Liver (tissue), 9 donors: ENCODE measurements around the gene OR10P1. TPM values are rescaled to one million over a fixed set of nuclear protein-coding genes. Genes with fewer than 3 reads are reported as not detected.

Experiments used
- DNase-seq: peaks from one replicate; pipeline ENCODE4 v3.0.0-alpha.2; 2017; ENCODE audit warnings: low spot score
- H3K27ac ChIP-seq, 2 donors: one replicate each; pipeline ENCODE4 v1.7.0; 2013; ENCODE audit warnings: inconsistent platforms in 2 of 2, low read length in 2 of 2, control low read depth in 1 of 2, low read depth in 1 of 2, mild to moderate bottlenecking in 1 of 2
- H3K27me3 ChIP-seq, 4 donors: one replicate each; pipeline versions ENCODE4 v1.6.1 to v1.7.0; 2013; ENCODE audit warnings: low read length in 3 of 4, inconsistent platforms in 1 of 4, mild to moderate bottlenecking in 1 of 4, moderate library complexity in 1 of 4; ENCODE audit not compliant: control insufficient read depth in 4 of 4, insufficient read depth in 4 of 4
- H3K36me3 ChIP-seq, 4 donors: one replicate each; pipeline versions ENCODE4 v1.6.1 to v1.7.0; 2013; ENCODE audit warnings: low read length in 3 of 4, mild to moderate bottlenecking in 3 of 4, low read depth in 1 of 4, moderate library complexity in 1 of 4; ENCODE audit not compliant: control insufficient read depth in 4 of 4, insufficient read depth in 3 of 4
- H3K4me1 ChIP-seq, 4 donors: one replicate each; pipeline versions ENCODE4 v1.6.1 to v1.7.0; 2013; ENCODE audit warnings: low read length in 3 of 4, mild to moderate bottlenecking in 3 of 4, moderate library complexity in 1 of 4; ENCODE audit not compliant: control insufficient read depth in 4 of 4, insufficient read depth in 4 of 4
- H3K4me3 ChIP-seq, 3 donors: one replicate each; pipeline versions ENCODE4 v1.6.1 to v1.7.0; 2013; ENCODE audit warnings: low read length in 3 of 3, control low read depth in 1 of 3, low read depth in 1 of 3, mild to moderate bottlenecking in 1 of 3
- H3K9ac ChIP-seq, 2 donors: one replicate each; pipeline ENCODE4 v1.7.0; 2013; ENCODE audit warnings: low read length in 2 of 2, mild to moderate bottlenecking in 2 of 2, moderate library complexity in 2 of 2, control low read depth in 1 of 2, low read depth in 1 of 2
- H3K9me3 ChIP-seq, 4 donors: one replicate each; pipeline versions ENCODE4 v1.6.1 to v1.7.0; 2013; ENCODE audit warnings: low read length in 3 of 4; ENCODE audit not compliant: control insufficient read depth in 4 of 4
- ATF3 ChIP-seq: IDR thresholded peaks from 2 replicates; pipeline ENCODE4 v1.6.1; 2016; ENCODE audit warnings: antibody characterized with exemption
- CTCF ChIP-seq: fragments of 150-350 bp; IDR thresholded peaks from 2 replicates; pipeline ENCODE4 v1.5.1; 2017; ENCODE audit warnings: improper control_type of control experiment, low read depth, low read length; ENCODE audit not compliant: missing input control
- EGR1 ChIP-seq, 2 donors: IDR thresholded peaks; 2 replicates each; pipeline ENCODE4 v1.6.1; 2016 to 2018; ENCODE audit warnings: antibody characterized with exemption in 2 of 2, low read depth in 2 of 2
- FOXA2 ChIP-seq: IDR thresholded peaks from 2 replicates; pipeline ENCODE4 v1.6.1; 2016; ENCODE audit warnings: antibody characterized with exemption
- GABPA ChIP-seq, 2 donors: IDR thresholded peaks in 1 of 2; conservative IDR thresholded peaks in 1 of 2; 2 replicates each; pipeline ENCODE4 v1.6.1; 2016; ENCODE audit warnings: antibody characterized with exemption in 2 of 2, mild to moderate bottlenecking in 1 of 2, moderate library complexity in 1 of 2
- HNF4A ChIP-seq, 2 donors: conservative IDR thresholded peaks; 2 replicates each; pipeline ENCODE4 v1.6.1; 2016; ENCODE audit warnings: antibody characterized with exemption in 2 of 2, mild to moderate bottlenecking in 2 of 2
- HNF4G ChIP-seq: IDR thresholded peaks from 2 replicates; pipeline ENCODE4 v1.6.1; 2016; ENCODE audit warnings: antibody characterized with exemption
- JUND ChIP-seq, 2 donors: IDR thresholded peaks; 2 replicates each; pipeline ENCODE4 v1.6.1; 2016; ENCODE audit warnings: antibody characterized with exemption in 2 of 2
- MAX ChIP-seq: IDR thresholded peaks from 2 replicates; pipeline ENCODE4 v1.6.1; 2016; ENCODE audit warnings: antibody characterized with exemption
- NR2F2 ChIP-seq: IDR thresholded peaks from 2 replicates; pipeline ENCODE4 v1.6.1; 2016; ENCODE audit warnings: antibody characterized with exemption
- RAD21 ChIP-seq, 2 donors: IDR thresholded peaks; 2 replicates each; pipeline ENCODE4 v1.6.1; 2016; ENCODE audit warnings: antibody characterized with exemption in 2 of 2, mild to moderate bottlenecking in 2 of 2
- REST ChIP-seq: IDR thresholded peaks from 2 replicates; pipeline ENCODE4 v1.6.1; 2016; ENCODE audit warnings: antibody characterized with exemption, mild to moderate bottlenecking
- RXRA ChIP-seq, 2 donors: IDR thresholded peaks; 2 replicates each; pipeline ENCODE4 v1.6.1; 2017 to 2018; ENCODE audit warnings: antibody characterized with exemption in 2 of 2, mild to moderate bottlenecking in 1 of 2
- SP1 ChIP-seq: IDR thresholded peaks from 2 replicates; pipeline ENCODE4 v1.6.1; 2018; ENCODE audit warnings: antibody characterized with exemption, mild to moderate bottlenecking
- TAF1 ChIP-seq: conservative IDR thresholded peaks from 2 replicates; pipeline ENCODE4 v1.6.1; 2016; ENCODE audit warnings: antibody characterized with exemption, mild to moderate bottlenecking
- YY1 ChIP-seq: IDR thresholded peaks from 2 replicates; pipeline ENCODE4 v1.6.1; 2016; ENCODE audit warnings: antibody characterized with exemption, mild to moderate bottlenecking
- ZBTB33 ChIP-seq: IDR thresholded peaks from 2 replicates; pipeline ENCODE4 v1.6.1; 2016; ENCODE audit warnings: antibody characterized with exemption
- WGBS: extraction: QIAGEN DNeasy Blood & Tissue Kit; methylation state at CpG from one replicate; pipeline ENCODE4 v1.1.7; 2013; 5-methylcytosine and 5-hydroxymethylcytosine counted together
- polyA plus RNA-seq, 2 donors: library from polyadenylated mRNA; stranded (reverse) in 1 of 2; unstranded in 1 of 2; fragments of 200-250 nt in 1 of 2; fragments of >200 nt in 1 of 2; fragmentation: Nextera tagmentation in 1 of 2; extraction: Ambion mirVana in 1 of 2; gene quantifications; one replicate each; pipeline versions ENCODE4 v1.2.1 to v1.2.3, GENCODE V29; 2013 to 2015
- total RNA-seq, 2 donors: library from RNA; depleted of rRNA; stranded (reverse); fragments of >200 nt; gene quantifications; one replicate each; pipeline ENCODE4 v1.2.3, GENCODE V29; 2014
- donor health status: healthy.
- donor health status: healthy.
- donor health status: healthy.
- donor health status: healthy.
- donor health status: healthy.

OR10P1 gene
- total and polyA plus RNA-seq, 4 donors: not detected

GRCh38 chr12:55631733-55632132 is 5.0 kb upstream of the OR10P1 start:
- TF ChIP-seq HNF4A (conservative IDR thresholded peaks at IDR 0.05): no peak
- no peak for TF ChIP-seq FOXA2
- TF ChIP-seq REST: no peak
- TF ChIP-seq GABPA (IDR thresholded peaks at IDR 0.05 in 1 of 2, conservative IDR thresholded peaks at IDR 0.05 in 1 of 2): no peak
- TF ChIP-seq NR2F2: no peak
- DNase-seq: no peak
- H3K9me3 ChIP-seq: no peaks in the 10 kb centered on the region
- H3K36me3 ChIP-seq: no peaks in the 10 kb centered on the region
- no peaks in the 10 kb centered on the region for H3K27me3 ChIP-seq
- H3K9ac ChIP-seq: no peak overlapping the region
- H3K27ac ChIP-seq: no peak overlapping the region
- WGBS: 90% methylated on average over 5 of the region's 5 CpGs
- H3K4me3 ChIP-seq: no peak overlapping the region
- H3K4me1 ChIP-seq: no peaks in the 10 kb centered on the region

- no peak for DNase-seq
Observed at GRCh38 chr12:55633151-55633550, 3.5 kb upstream of the OR10P1 start.

More at GRCh38 chr12:55633151-55633550, 3.5 kb upstream of the OR10P1 start:
- Histone ChIP-seq H3K4me1 (no peaks in the 10 kb centered on the region), H3K36me3 (no peaks in the 10 kb centered on the region), H3K27ac (no peak overlapping the region), H3K9me3 (no peaks in the 10 kb centered on the region), H3K4me3 (no peak overlapping the region), H3K9ac (no peak overlapping the region), H3K27me3 (no peaks in the 10 kb centered on the region)
- 73% methylated on average over 4 of the region's 4 CpGs for WGBS
- no peak for TF ChIP-seq CTCF
- TF ChIP-seq RAD21 (IDR thresholded peaks at IDR 0.05): no peak
- TF ChIP-seq RXRA (IDR thresholded peaks at IDR 0.05): no peak
- TF ChIP-seq JUND (IDR thresholded peaks at IDR 0.05): no peak
- no peak for TF ChIP-seq ATF3
- TF ChIP-seq NR2F2: no peak
- TF ChIP-seq MAX: no peak
- no peak for TF ChIP-seq GABPA (IDR thresholded peaks at IDR 0.05 in 1 of 2, conservative IDR thresholded peaks at IDR 0.05 in 1 of 2)
- no peak for TF ChIP-seq EGR1 (IDR thresholded peaks at IDR 0.05; ENCODE audit: low read depth in 2 of 2)
- TF ChIP-seq HNF4A (conservative IDR thresholded peaks at IDR 0.05): no peak
- no peak for TF ChIP-seq TAF1
- TF ChIP-seq HNF4G: no peak
- TF ChIP-seq REST: no peak
- no peak for TF ChIP-seq ZBTB33
- TF ChIP-seq SP1: no peak
- TF ChIP-seq YY1: no peak
